AG09309 (cell line): ENCODE results near the gene CYB5R3.
A peak's percentile ranks its signal among the peaks of the same experiment; 100 is the strongest.

Experiments
- DNase-seq: peaks from one replicate; pipeline ENCODE4 v3.0.0-alpha.2; 2010; ENCODE audit warnings: low read depth
- H3K4me3 ChIP-seq: 2 replicates; pipeline ENCODE4 v1.5.1; 2011; ENCODE audit warnings: mild to moderate bottlenecking, low read depth, low read length, moderate library complexity; ENCODE audit not compliant: control insufficient read depth
- TF ChIP-seq, protein P1 (sequence below): IDR thresholded peaks from 2 replicates; pipeline ENCODE4 v1.5.1; 2011; ENCODE audit warnings: mild to moderate bottlenecking, low read depth, low read length, inconsistent platforms; ENCODE audit not compliant: insufficient read depth, control insufficient read depth; ENCODE audit errors: missing control alignments

CYB5R3 gene

DNA sequence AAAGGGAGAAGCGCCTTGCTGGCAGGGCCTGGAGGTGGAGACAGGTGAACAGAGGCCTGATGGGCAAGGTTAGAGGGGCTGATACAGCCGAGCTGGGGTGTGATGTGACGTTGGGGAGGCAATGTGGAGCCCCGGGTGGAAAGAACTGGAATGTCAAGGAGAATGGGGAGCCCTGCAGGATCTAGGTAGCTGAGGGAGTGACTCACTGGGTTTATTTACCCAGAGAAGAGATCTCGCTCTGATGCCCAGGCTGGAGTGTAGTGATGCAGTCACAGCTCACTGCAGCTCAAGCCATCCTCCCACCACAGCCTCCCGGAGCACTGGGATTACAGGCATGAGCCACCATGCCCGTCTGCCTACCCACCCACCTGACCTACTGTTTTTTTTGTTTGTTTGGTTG is 1.9 kb upstream of the CYB5R3 start:
- DNase-seq: no peak
- TF ChIP-seq, protein P1, sequence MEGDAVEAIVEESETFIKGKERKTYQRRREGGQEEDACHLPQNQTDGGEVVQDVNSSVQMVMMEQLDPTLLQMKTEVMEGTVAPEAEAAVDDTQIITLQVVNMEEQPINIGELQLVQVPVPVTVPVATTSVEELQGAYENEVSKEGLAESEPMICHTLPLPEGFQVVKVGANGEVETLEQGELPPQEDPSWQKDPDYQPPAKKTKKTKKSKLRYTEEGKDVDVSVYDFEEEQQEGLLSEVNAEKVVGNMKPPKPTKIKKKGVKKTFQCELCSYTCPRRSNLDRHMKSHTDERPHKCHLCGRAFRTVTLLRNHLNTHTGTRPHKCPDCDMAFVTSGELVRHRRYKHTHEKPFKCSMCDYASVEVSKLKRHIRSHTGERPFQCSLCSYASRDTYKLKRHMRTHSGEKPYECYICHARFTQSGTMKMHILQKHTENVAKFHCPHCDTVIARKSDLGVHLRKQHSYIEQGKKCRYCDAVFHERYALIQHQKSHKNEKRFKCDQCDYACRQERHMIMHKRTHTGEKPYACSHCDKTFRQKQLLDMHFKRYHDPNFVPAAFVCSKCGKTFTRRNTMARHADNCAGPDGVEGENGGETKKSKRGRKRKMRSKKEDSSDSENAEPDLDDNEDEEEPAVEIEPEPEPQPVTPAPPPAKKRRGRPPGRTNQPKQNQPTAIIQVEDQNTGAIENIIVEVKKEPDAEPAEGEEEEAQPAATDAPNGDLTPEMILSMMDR: peak; percentile 3
- no peak overlapping the region for H3K4me3 ChIP-seq

DNA sequence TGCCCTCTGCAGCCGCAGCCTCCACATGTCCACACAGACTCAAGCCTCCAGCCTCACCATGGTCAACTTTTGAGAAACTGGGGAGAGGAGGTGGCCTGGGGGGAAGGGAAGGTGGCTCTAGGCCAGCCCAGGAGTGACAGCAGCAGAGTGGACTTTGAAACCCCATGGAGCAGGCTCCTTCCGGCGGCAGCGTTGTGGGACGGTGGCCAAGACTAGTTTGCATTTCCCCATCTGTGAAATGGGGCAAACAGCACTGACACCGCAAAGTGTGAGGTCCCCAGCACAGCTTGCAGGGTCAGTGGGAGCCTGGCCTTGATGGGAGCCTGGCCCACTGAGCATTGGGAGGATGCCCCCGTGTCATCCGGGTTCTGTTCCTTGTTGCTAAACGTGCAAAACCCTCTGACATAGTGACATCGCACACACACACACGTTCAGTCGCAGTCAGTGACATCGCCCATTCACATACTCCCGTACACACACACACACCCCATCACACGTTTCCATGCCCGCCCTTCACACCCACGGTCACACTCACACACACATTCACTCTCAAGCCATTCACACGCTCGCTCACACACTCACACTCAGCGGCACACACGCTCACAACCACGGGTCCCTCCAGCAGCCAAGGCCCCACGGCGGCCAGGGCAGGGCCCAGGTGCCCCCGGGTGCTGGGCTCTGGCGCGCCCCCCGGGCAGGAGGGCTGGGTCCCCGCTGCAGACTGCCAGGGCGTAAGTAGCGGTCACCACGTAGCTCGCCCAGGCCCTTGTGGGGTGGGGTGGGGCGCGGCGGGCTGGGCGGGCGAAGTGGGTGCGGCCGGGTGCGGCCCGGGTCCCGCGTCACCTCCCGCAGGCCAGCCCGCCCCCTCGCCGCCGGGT is 585 bp downstream of the CYB5R3 start:
- TF ChIP-seq, protein P1: no peak
- DNase-seq: no peak
- H3K4me3 ChIP-seq: peak overlapping the region; percentile 86

DNA sequence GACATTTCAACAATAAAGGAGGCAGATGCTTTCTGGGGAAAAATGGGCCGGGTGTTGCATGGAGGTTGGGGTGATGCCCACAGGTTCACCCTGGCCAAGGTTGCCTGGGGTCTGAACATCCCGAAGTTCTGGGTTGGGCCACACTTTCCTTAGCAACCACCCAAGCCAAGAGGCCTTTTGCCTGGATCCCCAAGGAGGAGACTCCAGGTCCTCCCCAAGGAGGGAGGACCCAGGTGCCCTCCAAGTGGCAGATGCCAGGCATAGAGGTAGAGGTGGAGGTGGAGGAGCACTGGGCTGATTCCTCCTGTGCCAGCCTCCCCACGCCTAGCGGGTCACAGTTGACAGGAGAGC is 1.2 kb downstream of the CYB5R3 start:
- peak overlapping the region; percentile 86 for H3K4me3 ChIP-seq
- TF ChIP-seq, protein P1: no peak
- no peak for DNase-seq

DNA sequence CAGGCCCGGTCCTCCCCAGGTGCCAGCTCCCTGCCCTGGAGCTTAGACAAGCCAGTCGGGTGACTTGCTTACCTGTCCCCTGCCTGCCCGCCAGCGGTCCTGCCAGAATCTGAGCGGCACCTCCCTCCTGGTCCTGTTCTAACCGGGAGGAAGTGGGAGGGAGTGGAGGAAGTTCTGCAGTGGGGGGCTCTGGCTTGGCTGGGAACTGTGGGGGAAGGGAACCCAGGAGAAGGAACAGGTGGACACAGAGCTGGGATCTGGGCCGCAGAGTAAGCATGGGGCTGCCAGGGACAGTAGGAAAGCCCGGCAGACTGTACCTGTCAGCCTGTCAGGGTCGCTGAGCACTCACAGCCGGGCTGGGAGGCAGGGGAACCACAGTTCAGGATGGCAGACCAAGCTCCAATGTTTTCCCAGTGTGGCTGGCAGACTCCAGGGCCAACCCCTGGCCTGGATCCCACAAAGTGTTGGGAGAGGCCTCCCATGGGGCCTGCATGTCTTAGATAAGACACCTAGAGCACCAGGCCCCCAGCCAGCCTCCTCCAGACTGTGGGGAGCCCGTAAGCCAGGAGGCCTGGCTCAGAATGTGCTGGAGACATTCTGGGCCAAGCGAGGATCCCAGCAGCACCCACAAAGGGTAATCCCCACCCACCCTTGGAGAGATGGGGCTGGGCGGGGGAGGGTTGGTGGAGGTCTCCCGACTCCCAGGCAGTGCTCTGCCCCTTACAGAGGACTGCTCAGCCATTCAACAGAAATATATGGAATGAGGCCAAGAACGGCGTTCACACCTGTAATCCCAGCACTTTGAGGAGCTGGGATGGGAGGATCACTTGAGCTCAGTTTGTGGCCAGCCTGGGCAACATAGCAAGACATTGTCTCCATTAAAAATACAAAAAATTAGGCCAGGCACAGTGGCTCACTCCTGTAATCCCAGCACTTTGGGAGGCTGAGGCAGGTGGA is 2.3 kb downstream of the CYB5R3 start:
- no peak for DNase-seq
- no peak overlapping the region; the same call in 1 of the 2 replicates for H3K4me3 ChIP-seq
- TF ChIP-seq, protein P1: no peak

DNA sequence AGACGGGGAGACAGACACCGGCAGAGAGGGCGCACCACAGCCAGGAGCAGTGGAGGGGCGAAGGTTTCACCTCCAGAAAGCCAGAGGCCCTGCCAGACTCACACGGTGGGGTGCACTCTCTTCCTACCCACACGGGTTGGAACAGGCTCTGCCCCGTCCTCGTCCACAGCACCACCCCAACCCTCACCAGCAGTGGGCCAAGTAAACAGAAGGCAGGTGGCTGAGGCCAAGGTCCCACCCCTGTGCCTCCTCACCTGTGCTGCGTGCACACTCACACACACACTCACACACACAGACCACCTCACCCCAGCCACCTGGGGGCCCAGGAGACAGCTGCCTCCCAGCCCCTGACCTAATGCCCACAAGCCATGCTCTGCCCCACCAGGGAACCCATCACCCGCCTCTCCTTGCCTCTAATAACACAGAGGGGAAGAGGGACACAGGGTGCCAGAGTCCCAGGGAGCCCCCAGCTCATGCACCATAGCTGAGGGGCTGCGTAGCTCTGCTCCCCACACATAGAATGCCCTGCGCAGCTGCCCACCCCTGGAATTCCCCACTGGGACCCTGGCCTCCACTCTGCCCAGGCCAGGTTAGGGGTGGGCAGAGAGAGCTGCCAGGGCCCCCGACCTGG is 3.1 kb downstream of the CYB5R3 start:
- no peak for DNase-seq
- no peak overlapping the region for H3K4me3 ChIP-seq
- TF ChIP-seq, protein P1: no peak

DNA sequence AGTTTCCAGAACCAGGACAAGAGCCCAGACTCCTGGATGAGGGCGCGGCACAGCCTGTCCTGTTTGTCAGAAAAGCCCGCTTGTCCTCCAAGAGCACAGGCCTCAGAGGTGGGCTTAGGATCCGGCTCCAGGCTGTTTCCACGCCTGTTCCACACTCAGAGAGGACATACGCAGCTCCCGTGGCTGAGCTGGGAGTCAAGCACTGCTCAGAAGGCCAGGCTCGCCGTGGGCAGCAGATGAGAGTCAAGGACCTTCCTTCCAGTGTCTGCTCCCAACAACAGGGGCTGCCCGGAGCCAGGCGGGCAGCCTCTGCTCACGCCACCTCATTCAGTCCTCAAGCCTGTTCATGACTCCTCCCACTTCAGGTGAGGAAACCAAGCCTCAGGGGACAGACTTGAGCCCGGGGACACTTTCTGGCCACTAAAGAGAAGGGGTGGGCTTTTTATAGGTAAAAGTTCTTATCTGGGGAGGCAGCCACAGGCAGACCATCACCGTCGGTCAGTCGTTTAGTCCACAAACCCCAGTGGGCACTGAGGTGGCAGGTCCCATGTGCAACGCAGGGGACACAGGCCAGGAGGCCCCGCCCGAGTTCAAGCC is 3.8 kb downstream of the CYB5R3 start:
- TF ChIP-seq, protein P1: no peak
- no peak for DNase-seq
- no peak overlapping the region for H3K4me3 ChIP-seq
